ENCODE results near the gene HBEGF.
A peak's percentile ranks its signal among the peaks of the same experiment; 100 is the strongest.

Gene HBEGF

GRCh38 chr5:140337880-140338279 lies 8.5 kb downstream of the HBEGF start:
- Histone ChIP-seq H3K4me3 (ENCODE audit: low read depth, low read length) (no peak overlapping the region), H3K9ac (ENCODE audit: low read depth, low read length) (no peak overlapping the region), H3K36me3 (ENCODE audit: control insufficient read depth, insufficient read depth, low read length) (peaks cover 17% of the 10 kb centered on the region), H3K4me1 (ENCODE audit: control insufficient read depth, insufficient read depth, low read length) (no peaks in the 10 kb centered on the region), H3K9me3 (ENCODE audit: control insufficient read depth, insufficient read depth, low read length) (no peaks in the 10 kb centered on the region), H3K27ac (ENCODE audit: low read depth, low read length) (no peak overlapping the region), H3K27me3 (ENCODE audit: control insufficient read depth, insufficient read depth, low read length) (no peaks in the 10 kb centered on the region)

DNA sequence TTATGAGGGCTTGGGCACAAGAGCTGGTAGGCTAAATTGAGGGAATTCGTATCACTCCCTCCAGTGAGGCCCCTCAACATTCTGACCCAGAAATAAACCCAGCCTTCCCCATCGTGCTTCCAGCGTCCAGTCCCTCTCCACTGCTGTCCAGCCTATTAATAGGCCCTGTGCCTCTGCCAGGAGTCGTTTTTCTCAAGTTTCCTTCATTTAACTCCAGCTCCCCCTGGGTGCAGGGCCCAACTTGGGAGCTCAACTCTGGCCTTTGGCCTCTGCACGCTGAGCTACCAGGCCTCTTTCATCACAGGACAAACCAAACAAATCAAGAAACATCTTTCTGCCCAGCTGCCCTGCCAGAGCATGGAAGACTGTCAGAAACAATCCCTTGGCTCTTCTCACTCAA lies 10.0 kb downstream of the HBEGF start:
- no peak overlapping the region for H3K4me3 ChIP-seq (ENCODE audit: low read depth, low read length)
- H3K36me3 ChIP-seq (ENCODE audit: control insufficient read depth, insufficient read depth, low read length): peaks cover 19% of the 10 kb centered on the region
- no peaks in the 10 kb centered on the region for H3K4me1 ChIP-seq (ENCODE audit: control insufficient read depth, insufficient read depth, low read length)
- no peaks in the 10 kb centered on the region for H3K27me3 ChIP-seq (ENCODE audit: control insufficient read depth, insufficient read depth, low read length)
- no peak overlapping the region for H3K9ac ChIP-seq (ENCODE audit: low read depth, low read length)
- no peaks in the 10 kb centered on the region for H3K9me3 ChIP-seq (ENCODE audit: control insufficient read depth, insufficient read depth, low read length)
- no peak overlapping the region for H3K27ac ChIP-seq (ENCODE audit: low read depth, low read length)

DNA sequence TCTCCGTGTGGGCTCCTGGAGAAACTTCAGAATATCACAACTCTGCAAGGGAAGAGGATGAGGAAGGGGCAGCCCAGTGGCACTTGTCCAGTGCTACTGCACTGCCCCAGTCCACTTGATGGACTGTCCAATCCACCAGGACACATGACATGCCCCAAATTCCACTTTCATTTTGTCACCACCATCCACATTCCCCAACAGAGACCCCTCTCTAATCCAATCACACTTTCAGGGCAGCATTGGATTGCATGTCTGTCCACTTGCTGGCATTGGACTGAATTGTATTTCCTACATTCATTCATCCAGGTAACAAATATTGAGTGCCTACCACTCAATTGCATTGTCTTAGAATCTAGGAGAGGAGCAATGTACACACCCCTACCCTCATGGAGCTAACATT lies 14.8 kb downstream of the HBEGF start:
- no peak overlapping the region for H3K4me3 ChIP-seq (ENCODE audit: low read depth, low read length)
- H3K9me3 ChIP-seq (ENCODE audit: control insufficient read depth, insufficient read depth, low read length): no peaks in the 10 kb centered on the region
- peaks cover 11% of the 10 kb centered on the region for H3K4me1 ChIP-seq (ENCODE audit: control insufficient read depth, insufficient read depth, low read length)
- H3K27me3 ChIP-seq (ENCODE audit: control insufficient read depth, insufficient read depth, low read length): no peaks in the 10 kb centered on the region
- H3K36me3 ChIP-seq (ENCODE audit: control insufficient read depth, insufficient read depth, low read length): peaks cover 19% of the 10 kb centered on the region
- H3K27ac ChIP-seq (ENCODE audit: low read depth, low read length): no peak overlapping the region
- no peak overlapping the region for H3K9ac ChIP-seq (ENCODE audit: low read depth, low read length)

DNA sequence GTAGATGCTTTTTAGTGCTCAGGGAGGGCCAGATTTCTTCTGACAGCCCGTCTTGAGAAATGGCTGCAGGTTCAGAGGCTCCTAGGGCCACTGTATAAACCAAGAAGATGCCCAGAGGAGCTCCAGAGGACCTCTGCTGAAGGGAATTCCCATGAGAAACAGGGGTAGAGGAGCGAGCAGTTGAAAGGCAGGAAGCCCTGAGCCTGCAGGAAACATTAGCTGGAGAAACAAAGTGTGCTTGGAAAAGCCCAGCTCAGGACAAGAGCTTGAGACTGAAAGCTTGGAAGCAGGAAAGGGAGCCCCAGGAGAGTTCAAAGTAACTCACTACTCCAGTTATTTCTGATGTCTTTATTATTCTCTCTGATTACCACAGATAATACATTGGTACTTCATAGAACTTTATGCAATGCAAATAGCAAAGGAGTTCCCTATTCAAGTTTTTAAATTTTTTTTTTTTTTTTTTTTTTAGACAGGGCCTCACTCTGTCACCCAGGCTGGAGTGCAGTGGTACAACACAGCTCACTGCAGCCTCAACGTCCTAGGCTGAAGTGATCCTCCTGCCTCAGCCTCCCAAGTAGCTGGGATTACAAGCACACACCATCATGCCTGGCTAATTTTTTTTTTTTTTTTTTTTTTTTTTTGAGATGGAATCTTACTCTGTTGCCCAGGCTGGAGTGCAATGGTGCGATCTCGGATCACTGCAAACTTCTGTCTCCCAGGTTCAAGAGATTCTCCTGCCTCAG lies 16.5 kb downstream of the HBEGF start:
- peaks cover 16% of the 10 kb centered on the region for H3K36me3 ChIP-seq (ENCODE audit: control insufficient read depth, insufficient read depth, low read length)
- H3K27me3 ChIP-seq (ENCODE audit: control insufficient read depth, insufficient read depth, low read length): no peaks in the 10 kb centered on the region
- H3K4me3 ChIP-seq (ENCODE audit: low read depth, low read length): no peak overlapping the region
- no peaks in the 10 kb centered on the region for H3K9me3 ChIP-seq (ENCODE audit: control insufficient read depth, insufficient read depth, low read length)
- no peak overlapping the region for H3K27ac ChIP-seq (ENCODE audit: low read depth, low read length)
- H3K4me1 ChIP-seq (ENCODE audit: control insufficient read depth, insufficient read depth, low read length): peaks cover 11% of the 10 kb centered on the region
- H3K9ac ChIP-seq (ENCODE audit: low read depth, low read length): no peak overlapping the region

GRCh38 chr5:140328036-140328764 lies 18.2 kb downstream of the HBEGF start:
- peaks cover 5% of the 10 kb centered on the region; the same call in 1 of the 2 replicates for H3K36me3 ChIP-seq (ENCODE audit: control insufficient read depth, insufficient read depth, low read length)
- no peaks in the 10 kb centered on the region for H3K9me3 ChIP-seq (ENCODE audit: control insufficient read depth, insufficient read depth, low read length)
- no peak overlapping the region for H3K9ac ChIP-seq (ENCODE audit: low read depth, low read length)
- peak overlapping the region; percentile 39 for H3K27ac ChIP-seq (ENCODE audit: low read depth, low read length)
- H3K27me3 ChIP-seq (ENCODE audit: control insufficient read depth, insufficient read depth, low read length): no peaks in the 10 kb centered on the region
- no peak overlapping the region for H3K4me3 ChIP-seq (ENCODE audit: low read depth, low read length)
- peaks cover 13% of the 10 kb centered on the region for H3K4me1 ChIP-seq (ENCODE audit: control insufficient read depth, insufficient read depth, low read length)

GRCh38 chr5:140327589-140327988 lies 18.8 kb downstream of the HBEGF start:
- no peak overlapping the region for H3K4me3 ChIP-seq (ENCODE audit: low read depth, low read length)
- H3K9ac ChIP-seq (ENCODE audit: low read depth, low read length): no peak overlapping the region

GRCh38 chr5:140325486-140325885 lies 20.9 kb downstream of the HBEGF start:
- Histone ChIP-seq H3K9ac (ENCODE audit: low read depth, low read length) (no peak overlapping the region), H3K4me3 (ENCODE audit: low read depth, low read length) (no peak overlapping the region), H3K27me3 (ENCODE audit: control insufficient read depth, insufficient read depth, low read length) (no peaks in the 10 kb centered on the region), H3K36me3 (ENCODE audit: control insufficient read depth, insufficient read depth, low read length) (no peaks in the 10 kb centered on the region), H3K27ac (ENCODE audit: low read depth, low read length) (no peak overlapping the region), H3K9me3 (ENCODE audit: control insufficient read depth, insufficient read depth, low read length) (no peaks in the 10 kb centered on the region), H3K4me1 (ENCODE audit: control insufficient read depth, insufficient read depth, low read length) (peaks cover 13% of the 10 kb centered on the region)

More at GRCh38 chr5:140327589-140327988, 18.8 kb downstream of the HBEGF start:
- Histone ChIP-seq H3K4me1 (ENCODE audit: control insufficient read depth, insufficient read depth, low read length) (peaks cover 13% of the 10 kb centered on the region), H3K36me3 (ENCODE audit: control insufficient read depth, insufficient read depth, low read length) (no peaks in the 10 kb centered on the region), H3K9me3 (ENCODE audit: control insufficient read depth, insufficient read depth, low read length) (no peaks in the 10 kb centered on the region), H3K27me3 (ENCODE audit: control insufficient read depth, insufficient read depth, low read length) (no peaks in the 10 kb centered on the region), H3K27ac (ENCODE audit: low read depth, low read length) (no peak overlapping the region)

DNA sequence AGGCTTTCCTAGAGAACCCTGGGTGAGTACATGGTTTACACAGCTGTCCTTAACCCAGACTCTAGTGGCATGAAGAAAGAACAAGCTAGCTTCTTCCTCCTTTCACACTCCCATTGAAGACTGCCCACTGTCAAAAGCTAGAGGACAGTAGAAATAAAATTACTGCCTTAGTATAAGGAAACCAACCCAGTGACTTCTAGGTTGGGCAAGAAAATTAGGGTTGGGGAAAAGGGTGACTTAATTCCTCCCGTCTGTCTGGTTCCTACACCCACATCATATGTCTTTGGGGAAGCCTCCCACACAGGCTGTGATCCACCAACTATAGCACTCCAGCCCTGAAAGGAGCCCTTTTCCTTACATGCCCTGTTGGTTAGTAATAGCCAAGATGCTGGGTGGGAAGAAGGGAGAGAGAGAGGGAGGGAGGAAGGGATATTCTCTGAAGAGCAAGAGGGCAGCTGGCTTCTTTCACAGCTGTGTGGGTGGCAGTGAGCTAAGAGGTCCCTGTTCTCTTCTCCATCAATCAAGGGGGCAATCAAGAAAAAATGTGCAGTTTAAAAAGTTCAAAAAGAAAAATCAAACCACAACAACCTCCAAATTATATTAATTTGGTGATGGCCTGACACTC lies 21.7 kb downstream of the HBEGF start:
- Histone ChIP-seq H3K4me1 (ENCODE audit: control insufficient read depth, insufficient read depth, low read length) (peaks cover 13% of the 10 kb centered on the region), H3K36me3 (ENCODE audit: control insufficient read depth, insufficient read depth, low read length) (no peaks in the 10 kb centered on the region), H3K4me3 (ENCODE audit: low read depth, low read length) (no peak overlapping the region), H3K9ac (ENCODE audit: low read depth, low read length) (no peak overlapping the region), H3K9me3 (ENCODE audit: control insufficient read depth, insufficient read depth, low read length) (no peaks in the 10 kb centered on the region), H3K27ac (ENCODE audit: low read depth, low read length) (no peak overlapping the region), H3K27me3 (ENCODE audit: control insufficient read depth, insufficient read depth, low read length) (no peaks in the 10 kb centered on the region)

- Histone ChIP-seq H3K9ac (ENCODE audit: low read depth, low read length) (no peak overlapping the region), H3K4me1 (ENCODE audit: control insufficient read depth, insufficient read depth, low read length) (peaks cover 13% of the 10 kb centered on the region), H3K4me3 (ENCODE audit: low read depth, low read length) (no peak overlapping the region), H3K27ac (ENCODE audit: low read depth, low read length) (no peak overlapping the region), H3K36me3 (ENCODE audit: control insufficient read depth, insufficient read depth, low read length) (no peaks in the 10 kb centered on the region), H3K27me3 (ENCODE audit: control insufficient read depth, insufficient read depth, low read length) (no peaks in the 10 kb centered on the region), H3K9me3 (ENCODE audit: control insufficient read depth, insufficient read depth, low read length) (no peaks in the 10 kb centered on the region)
Observed at GRCh38 chr5:140324041-140324600, 22.3 kb downstream of the HBEGF start.

DNA sequence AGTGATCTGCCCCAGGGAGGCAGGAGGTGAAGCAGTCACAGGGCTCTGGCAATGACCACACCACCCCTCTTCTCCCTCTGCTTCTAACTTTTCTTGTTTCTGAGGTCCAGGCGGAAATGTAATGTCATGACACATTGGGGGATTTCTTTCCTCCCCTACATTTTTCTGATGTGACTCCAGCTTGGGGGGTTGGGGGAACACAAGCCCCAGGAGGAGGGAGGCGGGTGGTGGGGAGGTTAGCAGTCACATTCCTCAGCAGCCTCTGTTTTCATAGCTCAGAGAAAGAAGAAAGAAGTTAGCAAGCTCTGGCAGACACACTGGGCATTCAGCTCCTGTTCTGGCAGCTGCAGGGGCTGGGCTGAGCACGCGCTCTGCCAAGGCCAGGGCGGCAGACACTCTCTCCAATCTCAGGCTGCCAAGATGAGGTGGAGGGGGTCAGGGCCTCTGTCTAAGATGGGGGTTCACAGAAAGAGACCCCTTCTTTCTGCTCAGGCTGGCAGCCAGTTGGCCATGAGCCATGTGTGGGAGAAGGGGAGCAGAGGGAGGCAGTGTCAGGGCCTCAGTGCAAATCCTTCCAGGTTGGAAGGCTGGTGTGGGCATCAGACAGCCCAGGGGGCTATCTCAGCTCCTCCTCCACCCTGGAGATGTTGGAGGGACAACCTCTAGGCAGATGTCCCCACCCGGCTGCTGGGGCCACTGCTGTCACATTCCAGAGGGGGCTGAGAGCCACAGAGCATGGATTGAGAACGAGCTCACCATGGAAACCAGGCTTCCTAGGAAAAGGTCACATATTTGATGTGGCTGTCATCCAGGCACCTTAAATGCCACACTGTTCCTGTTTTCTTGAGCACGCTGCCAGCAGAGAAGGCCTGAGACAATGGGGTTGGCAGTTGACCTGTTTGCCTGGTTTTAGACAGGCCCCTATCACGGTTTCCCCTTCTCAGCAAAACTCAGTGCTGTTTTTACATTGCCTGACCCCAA lies 23.4 kb downstream of the HBEGF start:
- Histone ChIP-seq H3K4me1 (ENCODE audit: control insufficient read depth, insufficient read depth, low read length) (peaks cover 11% of the 10 kb centered on the region), H3K9ac (ENCODE audit: low read depth, low read length) (no peak overlapping the region), H3K9me3 (ENCODE audit: control insufficient read depth, insufficient read depth, low read length) (no peaks in the 10 kb centered on the region), H3K27me3 (ENCODE audit: control insufficient read depth, insufficient read depth, low read length) (no peaks in the 10 kb centered on the region), H3K27ac (ENCODE audit: low read depth, low read length) (peak overlapping the region; percentile 36), H3K4me3 (ENCODE audit: low read depth, low read length) (no peak overlapping the region), H3K36me3 (ENCODE audit: control insufficient read depth, insufficient read depth, low read length) (no peaks in the 10 kb centered on the region)

Measured in HUES48 (cell line).